HG03442 (cell line): ENCODE measurements around the gene OR8D1.
A peak's percentile ranks its signal among the peaks of the same experiment; 100 is the strongest.

ENCODE experiments used
- ATAC-seq: cut with Tn5 transposase; IDR thresholded peaks from one replicate; pipeline ENCODE4 v1.9.1; 2021; ENCODE audit warnings: mild to moderate bottlenecking, moderate library complexity; ENCODE audit not compliant: unreplicated experiment

OR8D1 gene

GRCh38 chr11:124313849-124314248 lies at the start of gene OR8D1:
OR8D1 (minus strand) TSS chr11:124313949; CDS start chr11:124310766, 3,183 bp downstream.
- no peak for ATAC-seq

- ATAC-seq, result no peak
Observed at GRCh38 chr11:124359566-124359965, 45.8 kb upstream of the OR8D1 start.

- ATAC-seq, result no peak
Observed at GRCh38 chr11:124346311-124346955, 32.7 kb upstream of the OR8D1 start.

DNA sequence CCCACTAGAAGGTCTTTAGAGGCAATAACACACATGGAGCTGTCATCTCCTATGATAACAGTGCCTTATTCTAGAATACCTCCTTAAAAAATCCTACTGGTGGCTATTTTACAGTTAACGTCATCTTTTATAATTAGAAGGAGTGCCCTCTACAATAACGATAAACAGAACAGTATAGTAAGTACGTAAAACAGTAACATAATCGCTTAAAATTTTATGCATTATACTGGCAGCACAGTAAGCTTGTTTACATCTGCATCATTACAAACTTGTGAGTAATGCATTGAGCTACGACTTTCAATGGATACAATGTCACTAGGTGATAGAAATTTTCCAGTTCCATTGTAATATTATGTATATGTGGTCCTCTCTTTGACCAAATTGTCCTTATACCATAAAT lies 30.6 kb upstream of the OR8D1 start:
- no peak for ATAC-seq

GRCh38 chr11:124340142-124340447 lies 26.3 kb upstream of the OR8D1 start:
- ATAC-seq, result no peak

GRCh38 chr11:124339396-124340141 lies 25.8 kb upstream of the OR8D1 start:
- ATAC-seq, result no peak

DNA sequence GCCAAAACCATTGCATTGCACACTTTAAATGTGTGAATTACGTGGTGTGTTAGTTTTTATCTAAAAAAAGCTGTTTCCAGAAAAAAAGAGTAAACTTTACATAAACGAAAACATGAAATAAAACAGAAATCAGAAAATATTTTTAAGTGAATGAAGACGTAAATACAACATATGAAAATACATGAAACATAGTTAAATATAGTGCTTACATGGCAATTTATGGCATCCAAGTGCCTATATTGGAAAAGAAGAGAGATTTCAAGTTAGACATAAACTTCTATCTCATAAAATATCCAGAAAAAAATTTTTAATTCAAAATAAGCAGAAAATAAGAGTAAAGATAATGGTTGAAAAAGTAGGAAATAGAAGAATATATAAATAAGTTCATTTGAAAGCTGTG lies 18.1 kb upstream of the OR8D1 start:
- no peak for ATAC-seq

- peak; percentile 81 for ATAC-seq
Observed at GRCh38 chr11:124329787-124330478, 16.2 kb upstream of the OR8D1 start.

GRCh38 chr11:124327775-124328174 lies 14.0 kb upstream of the OR8D1 start:
- ATAC-seq, result no peak

DNA sequence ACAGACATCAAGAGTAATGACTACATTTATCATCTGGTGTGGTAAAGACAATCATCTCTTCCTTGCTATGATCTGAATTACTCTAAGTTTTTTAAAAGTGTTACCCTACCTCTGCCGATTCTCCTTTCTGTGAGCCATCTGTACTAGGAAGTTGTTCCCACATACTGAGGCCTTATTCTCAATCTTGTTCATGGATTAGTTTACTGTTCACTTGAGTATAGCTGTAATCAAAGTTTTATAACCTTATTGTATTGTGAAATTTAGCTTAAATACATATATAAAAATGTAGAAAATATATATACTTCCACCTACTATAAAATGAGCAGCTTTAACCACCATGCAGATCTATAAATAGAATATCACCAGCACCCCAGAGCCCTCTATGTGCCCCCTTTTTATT lies 8.6 kb upstream of the OR8D1 start:
- ATAC-seq, result no peak

DNA sequence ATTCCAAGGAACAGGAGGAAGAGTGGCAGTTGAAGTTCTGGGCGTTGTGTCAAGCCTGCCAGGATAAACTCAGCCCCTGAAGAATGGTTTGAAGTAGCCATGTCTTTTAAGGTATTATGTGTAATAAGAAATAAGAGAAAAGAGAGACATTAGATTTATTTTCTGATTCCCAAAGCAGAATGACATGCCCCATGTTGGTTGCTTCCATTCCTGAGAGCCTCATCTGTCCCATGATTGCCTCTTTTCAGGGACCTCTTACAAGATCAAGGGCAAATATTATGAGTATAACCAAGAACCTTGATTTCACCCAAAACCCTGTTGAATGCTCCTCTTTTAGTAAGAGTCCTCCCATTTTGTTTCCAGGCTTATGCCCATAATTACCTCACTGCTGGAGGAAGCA lies 6.3 kb upstream of the OR8D1 start, which contains the start of gene OR8D2:
TSS of gene OR8D2 (minus strand) at position 101 of the 400 bp plus-strand sequence. CDS start at position 101, 0 bp downstream.
- no peak for ATAC-seq

DNA sequence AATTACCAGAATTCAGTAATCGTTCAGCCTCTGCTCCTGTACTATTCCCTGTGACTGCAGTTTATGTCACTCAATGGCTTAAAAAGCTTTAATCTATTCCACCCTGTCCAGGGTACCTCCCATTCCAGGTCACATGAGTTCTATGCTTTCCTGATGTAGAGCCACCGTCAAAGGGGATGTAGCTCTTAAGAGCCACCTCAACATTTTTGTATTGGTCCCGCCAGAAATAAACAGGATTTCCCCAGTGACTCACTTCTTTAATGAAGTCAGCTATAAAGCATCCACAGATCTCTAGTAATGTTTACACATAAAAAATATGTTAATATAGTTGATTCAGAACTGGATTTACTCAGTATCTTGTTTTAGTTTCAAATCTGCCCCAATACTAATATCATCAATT lies 1.3 kb upstream of the OR8D1 start:
- no peak for ATAC-seq

- no peak for ATAC-seq
Observed at GRCh38 chr11:124313131-124313530, 618 bp downstream of the OR8D1 start.

- no peak for ATAC-seq
Observed at GRCh38 chr11:124311670-124312069, 2.1 kb downstream of the OR8D1 start.

GRCh38 chr11:124311269-124311668 lies 2.5 kb downstream of the OR8D1 start:
- no peak for ATAC-seq

DNA sequence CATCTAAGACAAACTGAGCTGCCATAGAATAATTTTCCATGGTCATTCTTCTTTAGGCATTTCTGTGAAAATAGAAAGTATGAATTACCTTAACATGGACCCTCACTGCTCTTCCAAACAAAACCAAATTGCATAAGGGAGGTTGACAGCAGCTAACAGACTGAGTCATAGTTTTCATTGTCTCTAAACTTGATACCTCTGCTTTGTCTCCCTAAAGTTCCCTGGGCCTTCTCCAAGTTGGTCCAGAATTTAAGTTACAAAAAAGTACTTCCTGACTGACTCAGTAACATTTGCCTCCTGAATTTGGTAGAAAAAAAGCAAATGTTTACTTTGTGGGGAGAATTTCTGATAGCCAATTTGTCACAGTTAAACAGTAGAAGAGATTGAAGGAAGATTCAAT lies 3.0 kb downstream of the OR8D1 start:
- ATAC-seq, result no peak

- no peak for ATAC-seq
Observed at GRCh38 chr11:124307093-124307492, 6.7 kb downstream of the OR8D1 start.

DNA sequence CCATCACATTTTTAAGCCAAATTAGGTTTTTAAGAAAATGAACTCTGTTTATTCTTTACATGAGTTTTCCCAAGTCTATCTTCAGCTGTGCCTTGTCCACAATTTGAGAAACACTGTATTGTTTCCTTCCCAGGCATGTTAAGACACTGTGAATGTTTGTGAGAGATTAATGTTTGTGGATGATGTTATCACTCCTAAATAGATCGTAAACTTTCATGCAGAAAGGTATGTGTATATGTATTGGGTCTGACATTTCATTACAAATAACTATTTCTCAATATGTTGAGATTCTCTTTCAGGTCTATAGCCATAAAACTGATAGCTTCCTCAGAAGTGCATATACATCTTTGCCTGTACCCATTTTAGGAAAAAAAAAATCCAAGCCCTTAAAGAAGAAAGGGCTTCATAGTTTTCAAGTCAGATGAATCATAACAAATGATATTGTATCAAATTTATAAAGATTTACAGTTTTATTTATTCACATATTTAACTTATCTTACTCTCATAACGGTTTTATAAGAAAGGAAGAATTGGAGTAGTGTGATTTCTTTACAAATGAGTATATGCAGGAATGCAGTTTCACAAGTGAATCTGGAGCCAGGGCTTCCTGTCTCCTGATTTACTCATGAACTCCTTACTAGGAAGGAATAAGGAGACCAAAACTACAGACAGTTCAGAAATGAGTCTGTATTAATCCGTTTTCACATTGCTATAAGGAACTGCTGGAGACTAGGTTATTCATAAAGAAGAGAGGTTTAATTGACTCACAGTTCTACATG lies 11.2 kb downstream of the OR8D1 start:
- no peak for ATAC-seq

GRCh38 chr11:124301548-124301947 lies 12.2 kb downstream of the OR8D1 start:
- no peak for ATAC-seq

GRCh38 chr11:124297921-124298320 lies 15.8 kb downstream of the OR8D1 start:
- ATAC-seq, result no peak

- ATAC-seq, result no peak
Observed at GRCh38 chr11:124296016-124296415, 17.7 kb downstream of the OR8D1 start.
